Measurements from ENCODE around the gene SSC5D. TPM values are rescaled to one million over a fixed set of nuclear protein-coding genes. Genes with fewer than 3 reads are reported as not detected.

Gene SSC5D
- total and polyA plus RNA-seq, 9 of the 15 experiments (the other 6 are each of a cell fraction or from before 2014, with no cell fraction given) = 0.04 to 0.71 (median 0.14) TPM; not detected in 2

DNA sequence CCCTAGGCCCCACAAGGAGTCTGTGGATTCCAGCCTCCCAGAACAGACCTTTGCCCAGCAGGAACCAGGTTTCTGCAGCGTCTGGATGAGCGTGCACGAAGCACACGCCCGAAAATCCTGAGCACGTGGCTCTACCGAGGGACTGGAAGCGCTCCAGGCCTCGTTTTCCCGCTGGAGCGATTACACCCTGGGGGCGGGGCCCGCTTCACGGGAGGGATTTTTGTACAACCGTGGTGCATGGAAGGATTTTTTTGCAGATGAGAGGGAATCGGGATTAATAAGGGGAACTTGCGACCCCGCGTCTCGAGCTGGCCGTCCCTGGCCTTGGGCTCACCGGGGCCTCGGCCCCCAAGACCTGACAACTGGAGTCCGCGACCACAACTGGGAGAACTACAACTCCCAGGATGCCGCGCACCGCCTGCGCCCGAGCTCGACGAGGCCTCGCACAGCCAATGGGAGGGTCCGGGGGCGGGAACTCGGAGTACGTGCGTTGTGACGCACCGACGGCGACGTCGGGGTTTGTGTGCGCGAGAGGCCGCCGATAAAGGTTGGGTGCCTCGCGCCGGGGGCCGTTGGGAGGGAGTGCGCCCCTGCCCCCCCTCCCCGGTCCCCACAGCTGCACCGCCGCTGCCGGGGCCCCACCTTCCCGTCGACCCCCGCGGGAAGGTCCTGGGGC is 12.0 kb upstream of the SSC5D start, which contains the start of gene ZNF628 (continued):
- TF ChIP-seq, protein P1, sequence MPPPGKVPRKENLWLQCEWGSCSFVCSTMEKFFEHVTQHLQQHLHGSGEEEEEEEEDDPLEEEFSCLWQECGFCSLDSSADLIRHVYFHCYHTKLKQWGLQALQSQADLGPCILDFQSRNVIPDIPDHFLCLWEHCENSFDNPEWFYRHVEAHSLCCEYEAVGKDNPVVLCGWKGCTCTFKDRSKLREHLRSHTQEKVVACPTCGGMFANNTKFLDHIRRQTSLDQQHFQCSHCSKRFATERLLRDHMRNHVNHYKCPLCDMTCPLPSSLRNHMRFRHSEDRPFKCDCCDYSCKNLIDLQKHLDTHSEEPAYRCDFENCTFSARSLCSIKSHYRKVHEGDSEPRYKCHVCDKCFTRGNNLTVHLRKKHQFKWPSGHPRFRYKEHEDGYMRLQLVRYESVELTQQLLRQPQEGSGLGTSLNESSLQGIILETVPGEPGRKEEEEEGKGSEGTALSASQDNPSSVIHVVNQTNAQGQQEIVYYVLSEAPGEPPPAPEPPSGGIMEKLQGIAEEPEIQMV (tag; conservative IDR thresholded peaks at IDR 0.05; ENCODE audit: low read depth) = no peak
- TF ChIP-seq, protein P2, sequence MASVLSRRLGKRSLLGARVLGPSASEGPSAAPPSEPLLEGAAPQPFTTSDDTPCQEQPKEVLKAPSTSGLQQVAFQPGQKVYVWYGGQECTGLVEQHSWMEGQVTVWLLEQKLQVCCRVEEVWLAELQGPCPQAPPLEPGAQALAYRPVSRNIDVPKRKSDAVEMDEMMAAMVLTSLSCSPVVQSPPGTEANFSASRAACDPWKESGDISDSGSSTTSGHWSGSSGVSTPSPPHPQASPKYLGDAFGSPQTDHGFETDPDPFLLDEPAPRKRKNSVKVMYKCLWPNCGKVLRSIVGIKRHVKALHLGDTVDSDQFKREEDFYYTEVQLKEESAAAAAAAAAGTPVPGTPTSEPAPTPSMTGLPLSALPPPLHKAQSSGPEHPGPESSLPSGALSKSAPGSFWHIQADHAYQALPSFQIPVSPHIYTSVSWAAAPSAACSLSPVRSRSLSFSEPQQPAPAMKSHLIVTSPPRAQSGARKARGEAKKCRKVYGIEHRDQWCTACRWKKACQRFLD (CRISPR knock-in tag; IDR thresholded peaks at IDR 0.05) = peak; percentile 91; the same call in 1 of the 2 replicates
- no peak for TF ChIP-seq PURB (CRISPR knock-in tag; IDR thresholded peaks at IDR 0.05; ENCODE audit: low read depth)
- 0 out of 2 replicates have a peak, but pooled peaks have one; percentile 32 for TF ChIP-seq ZNF830 (CRISPR knock-in tag; IDR thresholded peaks at IDR 0.05)
- 0 out of 2 replicates have a peak, but pooled peaks have one; percentile 70 for TF ChIP-seq ZNF232 (CRISPR knock-in tag; IDR thresholded peaks at IDR 0.05)
- TF ChIP-seq RFX7 (CRISPR knock-in tag; IDR thresholded peaks at IDR 0.05) = 0 out of 2 replicates have a peak, but pooled peaks have one; percentile 18
- no peak for TF ChIP-seq SMARCA4 (IDR thresholded peaks at IDR 0.05)
- no peak for TF ChIP-seq HDAC6 (IDR thresholded peaks at IDR 0.05; ENCODE audit: low read depth, low read length)
- TF ChIP-seq, protein P3, sequence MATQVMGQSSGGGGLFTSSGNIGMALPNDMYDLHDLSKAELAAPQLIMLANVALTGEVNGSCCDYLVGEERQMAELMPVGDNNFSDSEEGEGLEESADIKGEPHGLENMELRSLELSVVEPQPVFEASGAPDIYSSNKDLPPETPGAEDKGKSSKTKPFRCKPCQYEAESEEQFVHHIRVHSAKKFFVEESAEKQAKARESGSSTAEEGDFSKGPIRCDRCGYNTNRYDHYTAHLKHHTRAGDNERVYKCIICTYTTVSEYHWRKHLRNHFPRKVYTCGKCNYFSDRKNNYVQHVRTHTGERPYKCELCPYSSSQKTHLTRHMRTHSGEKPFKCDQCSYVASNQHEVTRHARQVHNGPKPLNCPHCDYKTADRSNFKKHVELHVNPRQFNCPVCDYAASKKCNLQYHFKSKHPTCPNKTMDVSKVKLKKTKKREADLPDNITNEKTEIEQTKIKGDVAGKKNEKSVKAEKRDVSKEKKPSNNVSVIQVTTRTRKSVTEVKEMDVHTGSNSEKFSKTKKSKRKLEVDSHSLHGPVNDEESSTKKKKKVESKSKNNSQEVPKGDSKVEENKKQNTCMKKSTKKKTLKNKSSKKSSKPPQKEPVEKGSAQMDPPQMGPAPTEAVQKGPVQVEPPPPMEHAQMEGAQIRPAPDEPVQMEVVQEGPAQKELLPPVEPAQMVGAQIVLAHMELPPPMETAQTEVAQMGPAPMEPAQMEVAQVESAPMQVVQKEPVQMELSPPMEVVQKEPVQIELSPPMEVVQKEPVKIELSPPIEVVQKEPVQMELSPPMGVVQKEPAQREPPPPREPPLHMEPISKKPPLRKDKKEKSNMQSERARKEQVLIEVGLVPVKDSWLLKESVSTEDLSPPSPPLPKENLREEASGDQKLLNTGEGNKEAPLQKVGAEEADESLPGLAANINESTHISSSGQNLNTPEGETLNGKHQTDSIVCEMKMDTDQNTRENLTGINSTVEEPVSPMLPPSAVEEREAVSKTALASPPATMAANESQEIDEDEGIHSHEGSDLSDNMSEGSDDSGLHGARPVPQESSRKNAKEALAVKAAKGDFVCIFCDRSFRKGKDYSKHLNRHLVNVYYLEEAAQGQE (IDR thresholded peaks at IDR 0.05; ENCODE audit: borderline replicate concordance) = no peak
- TF ChIP-seq, protein P3 (CRISPR knock-in tag; IDR thresholded peaks at IDR 0.05; ENCODE audit: low read depth) = peak; percentile 78
- peak; percentile 89; the same call in 1 of the 2 replicates for TF ChIP-seq DMBX1 (CRISPR knock-in tag; IDR thresholded peaks at IDR 0.05; ENCODE audit: borderline replicate concordance)
- TF ChIP-seq, protein P4, sequence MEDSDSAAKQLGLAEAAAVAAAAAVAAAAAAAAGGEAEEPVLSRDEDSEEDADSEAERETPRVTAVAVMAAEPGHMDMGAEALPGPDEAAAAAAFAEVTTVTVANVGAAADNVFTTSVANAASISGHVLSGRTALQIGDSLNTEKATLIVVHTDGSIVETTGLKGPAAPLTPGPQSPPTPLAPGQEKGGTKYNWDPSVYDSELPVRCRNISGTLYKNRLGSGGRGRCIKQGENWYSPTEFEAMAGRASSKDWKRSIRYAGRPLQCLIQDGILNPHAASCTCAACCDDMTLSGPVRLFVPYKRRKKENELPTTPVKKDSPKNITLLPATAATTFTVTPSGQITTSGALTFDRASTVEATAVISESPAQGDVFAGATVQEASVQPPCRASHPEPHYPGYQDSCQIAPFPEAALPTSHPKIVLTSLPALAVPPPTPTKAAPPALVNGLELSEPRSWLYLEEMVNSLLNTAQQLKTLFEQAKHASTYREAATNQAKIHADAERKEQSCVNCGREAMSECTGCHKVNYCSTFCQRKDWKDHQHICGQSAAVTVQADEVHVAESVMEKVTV (CRISPR knock-in tag; IDR thresholded peaks at IDR 0.05) = no peak
- no peak for TF ChIP-seq SLC30A9 (CRISPR knock-in tag; IDR thresholded peaks at IDR 0.05)
- no peak for TF ChIP-seq PRPF4 (IDR thresholded peaks at IDR 0.05; ENCODE audit: insufficient read depth, low read depth, low read length, poor library complexity, severe bottlenecking)
- TF ChIP-seq FOXK1 (CRISPR knock-in tag; IDR thresholded peaks at IDR 0.05; ENCODE audit: borderline replicate concordance) = 0 out of 2 replicates have a peak, but pooled peaks have one; percentile 74
